Amygdala (tissue), 56 donors: ENCODE results near the gene CNTRL.
"Not testable (repeated sequence)": the region's sequence is repeated elsewhere in the genome, so short reads cannot be mapped to it uniquely, and the experiment has no call there.

Source experiments
- DNase-seq, 56 donors: peaks; one replicate each; lab custom pipeline; 2025; lab: John Stamatoyannopoulos, UW

The CNTRL gene

GRCh38 chr9:121172726-121173487 is 98.2 kb downstream of the CNTRL start:
- DNase-seq: no peak

GRCh38 chr9:121173501-121173900 is 98.7 kb downstream of the CNTRL start:
- no peak for DNase-seq

GRCh38 chr9:121178676-121179372 is 104.1 kb downstream of the CNTRL start:
- DNase-seq: no peak

- not testable (repeated sequence) for DNase-seq
Measured at GRCh38 chr9:121179373-121179721, 104.6 kb downstream of the CNTRL start.

- DNase-seq: peak in 1 of 56 donors; percentile 5
Measured at GRCh38 chr9:121179930-121180681, 105.4 kb downstream of the CNTRL start.

GRCh38 chr9:121182101-121182836 is 107.5 kb downstream of the CNTRL start:
- DNase-seq: no peak

GRCh38 chr9:121182989-121183388 is 108.2 kb downstream of the CNTRL start:
- no peak for DNase-seq

- DNase-seq: no peak
Measured at GRCh38 chr9:121183666-121184423, 109.1 kb downstream of the CNTRL start.

GRCh38 chr9:121184463-121184862 is 109.7 kb downstream of the CNTRL start:
- DNase-seq: no peak

GRCh38 chr9:121185178-121185745 is 110.5 kb downstream of the CNTRL start:
- DNase-seq: no peak

GRCh38 chr9:121185774-121186403 is 111.1 kb downstream of the CNTRL start:
- no peak for DNase-seq

GRCh38 chr9:121187636-121188305 is 113.0 kb downstream of the CNTRL start:
- no peak for DNase-seq

- DNase-seq: no peak
Measured at GRCh38 chr9:121189006-121189405, 114.3 kb downstream of the CNTRL start.

GRCh38 chr9:121189660-121190059 is 114.9 kb downstream of the CNTRL start:
- DNase-seq: no peak

GRCh38 chr9:121191235-121191634 is 116.5 kb downstream of the CNTRL start:
- no peak for DNase-seq

- no peak for DNase-seq
Measured at GRCh38 chr9:121192518-121192917, 117.8 kb downstream of the CNTRL start.

- DNase-seq: no peak
Measured at GRCh38 chr9:121192959-121193640, 118.3 kb downstream of the CNTRL start.

- no peak for DNase-seq
Measured at GRCh38 chr9:121194730-121195129, 120.0 kb downstream of the CNTRL start.
